IPS-18c (cell line): ENCODE data around the gene NOXA1.

Source experiments
- H3K4me3 ChIP-seq: 2 replicates; pipeline ENCODE4 v1.7.0; 2013; ENCODE audit warnings: low read depth, mild to moderate bottlenecking, low read length, moderate library complexity; ENCODE audit not compliant: insufficient read depth
- H3K9me3 ChIP-seq: one replicate; pipeline ENCODE4 v1.6.1; 2013; ENCODE audit warnings: mild to moderate bottlenecking, low read length, moderate library complexity; ENCODE audit not compliant: control insufficient read depth, insufficient read depth

The NOXA1 gene

DNA sequence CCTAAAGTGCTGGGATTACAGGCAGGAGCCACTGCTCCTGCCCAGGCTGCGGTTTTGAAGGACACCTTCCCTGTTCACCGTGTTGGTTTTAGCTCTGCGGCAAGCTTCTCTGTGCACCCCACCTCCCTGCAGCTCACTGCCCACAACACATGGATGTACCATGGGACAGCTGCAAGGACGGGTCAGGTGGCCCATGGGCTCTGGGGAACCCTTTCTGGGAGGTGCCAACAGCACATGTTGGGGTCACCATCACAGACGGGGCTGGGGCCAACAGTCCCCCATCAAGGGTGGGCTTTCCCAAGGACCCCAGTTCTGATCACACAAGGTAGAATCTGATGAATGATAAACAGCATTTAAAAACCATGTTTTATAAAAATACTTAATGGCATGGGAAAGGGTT is 7.7 kb upstream of the NOXA1 start:
- Histone ChIP-seq H3K4me3 (no peak overlapping the region), H3K9me3 (no peaks in the 10 kb centered on the region)

DNA sequence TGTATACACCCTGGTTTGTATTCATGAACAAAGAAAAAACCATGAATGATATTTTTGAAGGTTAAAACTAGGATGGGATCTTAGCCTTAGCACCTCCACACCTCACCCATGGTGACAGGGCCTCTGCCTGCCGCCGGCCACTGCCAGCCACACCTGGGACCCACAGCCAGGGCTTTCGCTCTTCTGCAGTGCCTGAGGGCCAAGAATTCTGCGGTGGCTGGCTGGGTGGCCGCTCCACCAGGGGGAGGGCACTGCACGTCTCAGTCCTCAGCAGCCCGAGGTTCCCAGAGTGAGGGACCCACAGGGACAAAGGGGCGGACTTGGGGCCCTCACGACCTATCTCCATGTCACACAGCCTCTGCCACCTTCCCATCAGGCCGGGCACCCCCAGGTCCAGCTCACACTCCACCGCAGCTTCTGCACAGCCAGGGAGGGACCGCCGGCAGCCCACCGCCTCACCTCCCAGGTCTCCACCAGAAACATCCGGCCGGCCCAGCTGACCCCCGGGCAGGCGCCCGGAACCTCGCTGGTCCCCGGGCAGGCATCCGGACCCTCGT is 7.1 kb upstream of the NOXA1 start:
- H3K4me3 ChIP-seq = no peak overlapping the region
- H3K9me3 ChIP-seq = no peaks in the 10 kb centered on the region

- no peaks in the 10 kb centered on the region for H3K9me3 ChIP-seq
- H3K4me3 ChIP-seq = no peak overlapping the region
Measured at GRCh38 chr9:137416563-137417151, 6.5 kb upstream of the NOXA1 start.

DNA sequence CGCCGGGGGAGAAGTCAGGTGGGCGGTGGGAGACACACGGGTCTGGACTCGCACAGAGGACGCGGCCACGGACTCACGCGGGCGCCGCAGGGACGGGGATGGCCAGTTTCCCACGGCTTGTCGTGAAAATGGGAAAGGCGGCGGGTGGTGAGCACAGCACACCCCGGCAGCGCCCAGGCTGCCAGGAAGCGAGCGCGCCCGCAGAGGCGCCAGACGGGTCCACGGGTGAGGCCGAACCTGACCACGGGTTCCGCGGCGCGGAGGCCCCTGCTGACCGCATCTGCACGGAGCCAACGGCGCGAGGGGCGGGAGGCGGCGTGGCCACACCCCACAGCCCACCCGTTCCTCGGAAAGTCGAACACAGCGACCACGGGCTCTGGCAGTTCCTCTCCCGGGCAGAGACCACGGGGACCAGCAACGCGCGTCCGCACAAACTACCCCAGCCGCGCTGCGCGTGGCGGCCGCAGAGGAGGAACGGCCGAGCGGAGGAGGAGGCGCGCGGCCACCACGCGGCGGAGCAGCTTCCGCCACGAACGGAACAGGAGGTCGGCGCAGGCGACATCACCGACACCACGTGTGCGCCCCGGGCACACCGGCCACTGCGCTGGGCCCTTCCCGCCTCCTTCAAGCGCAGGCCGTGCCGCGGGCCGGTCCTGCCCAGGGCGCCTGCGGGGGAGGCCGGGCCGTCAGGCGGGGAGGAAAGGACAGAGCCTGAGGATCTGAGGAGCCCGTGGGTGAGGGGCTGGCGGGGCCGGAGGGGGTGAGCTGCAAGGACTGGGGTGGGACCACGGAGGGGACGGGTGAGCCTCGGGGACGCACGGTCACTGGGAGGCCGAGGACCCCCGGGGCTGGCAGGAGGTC is 5.8 kb upstream of the NOXA1 start:
- Histone ChIP-seq H3K4me3 (no peak overlapping the region), H3K9me3 (no peaks in the 10 kb centered on the region)

- Histone ChIP-seq H3K4me3 (peak overlapping the region; percentile 76), H3K9me3 (no peaks in the 10 kb centered on the region)
Measured at GRCh38 chr9:137421838-137422603, 1.2 kb upstream of the NOXA1 start.

DNA sequence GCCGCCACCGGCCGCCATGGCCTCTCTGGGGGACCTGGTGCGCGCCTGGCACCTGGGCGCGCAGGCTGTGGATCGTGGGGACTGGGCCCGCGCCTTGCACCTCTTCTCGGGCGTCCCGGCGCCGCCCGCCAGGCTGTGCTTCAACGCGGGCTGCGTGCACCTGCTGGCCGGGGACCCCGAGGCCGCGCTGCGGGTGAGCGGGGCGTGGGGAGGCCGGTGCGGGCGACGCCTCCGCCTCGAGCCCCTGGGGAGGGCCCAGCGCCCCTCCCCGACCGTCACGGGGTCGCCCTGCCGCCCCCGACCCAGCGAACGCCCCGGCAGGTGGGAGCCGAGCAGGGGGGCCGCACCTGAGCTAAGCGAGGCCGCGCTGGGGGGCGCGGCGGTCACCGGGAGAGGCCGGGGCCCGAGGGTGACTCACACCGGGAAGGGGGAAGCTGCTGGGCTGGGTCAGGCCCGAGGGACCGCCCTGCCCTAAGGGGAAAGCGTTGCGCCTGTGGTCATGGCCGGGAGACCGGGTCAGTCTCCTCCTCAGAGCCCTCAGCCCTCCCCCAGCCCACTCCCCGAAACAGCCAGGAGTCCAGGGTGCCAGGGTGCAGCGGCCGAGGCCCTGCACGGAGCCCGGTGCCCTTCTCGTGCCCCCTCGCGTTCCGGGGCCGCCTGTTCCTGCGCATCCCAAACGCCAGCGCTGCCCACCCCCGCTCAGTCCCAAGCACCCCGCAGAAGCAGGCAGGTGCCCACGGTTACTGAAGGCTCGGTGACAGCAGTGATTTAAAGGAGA is 510 bp downstream of the NOXA1 start:
- H3K9me3 ChIP-seq = no peaks in the 10 kb centered on the region
- peak overlapping the region; percentile 52 for H3K4me3 ChIP-seq

GRCh38 chr9:137426018-137426681 is 3.0 kb downstream of the NOXA1 start:
- Histone ChIP-seq H3K4me3 (no peak overlapping the region), H3K9me3 (no peaks in the 10 kb centered on the region)

- H3K4me3 ChIP-seq = no peak overlapping the region
- H3K9me3 ChIP-seq = no peaks in the 10 kb centered on the region
Measured at GRCh38 chr9:137427454-137428310, 4.5 kb downstream of the NOXA1 start.

DNA sequence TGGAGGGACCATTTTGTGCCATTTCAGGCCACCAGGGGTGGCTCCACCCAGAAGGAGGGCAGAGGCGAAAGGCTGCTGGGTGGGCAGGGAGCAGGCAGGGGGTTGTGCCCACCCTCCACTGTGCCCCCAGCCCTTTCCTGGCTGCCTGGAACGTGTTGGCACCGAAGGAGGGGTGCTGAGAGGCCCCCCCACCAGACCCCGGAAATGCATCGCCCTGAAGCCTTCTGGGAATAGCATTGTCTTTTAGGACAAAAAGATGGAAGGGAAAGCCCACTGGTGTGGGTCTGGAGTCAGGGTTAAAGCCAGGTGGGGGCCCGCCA is 5.1 kb downstream of the NOXA1 start:
- Histone ChIP-seq H3K9me3 (no peaks in the 10 kb centered on the region), H3K4me3 (no peak overlapping the region)

- Histone ChIP-seq H3K9me3 (no peaks in the 10 kb centered on the region), H3K4me3 (no peak overlapping the region)
Measured at GRCh38 chr9:137428841-137429545, 5.8 kb downstream of the NOXA1 start.

DNA sequence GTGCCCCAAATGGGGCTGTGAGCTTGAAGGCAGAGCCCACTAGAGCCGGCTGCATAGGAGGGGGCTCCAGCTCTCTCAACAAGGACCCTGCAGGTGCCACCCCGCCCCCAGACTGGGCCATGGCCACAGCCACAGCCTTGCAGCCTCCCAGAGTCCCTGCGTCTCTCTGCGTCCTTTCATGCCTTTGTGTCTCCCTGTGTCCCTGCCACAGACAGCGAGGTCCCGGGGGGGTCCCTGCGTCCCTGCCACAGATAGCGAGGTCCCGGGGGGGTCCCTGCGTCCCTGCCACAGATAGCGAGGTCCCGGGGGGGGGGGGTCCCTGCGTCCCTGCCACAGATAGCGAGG is 6.3 kb downstream of the NOXA1 start:
- Histone ChIP-seq H3K4me3 (no peak overlapping the region), H3K9me3 (no peaks in the 10 kb centered on the region)

- H3K9me3 ChIP-seq = no peaks in the 10 kb centered on the region
- no peak overlapping the region for H3K4me3 ChIP-seq
Measured at GRCh38 chr9:137429974-137430722, 7.0 kb downstream of the NOXA1 start.

DNA sequence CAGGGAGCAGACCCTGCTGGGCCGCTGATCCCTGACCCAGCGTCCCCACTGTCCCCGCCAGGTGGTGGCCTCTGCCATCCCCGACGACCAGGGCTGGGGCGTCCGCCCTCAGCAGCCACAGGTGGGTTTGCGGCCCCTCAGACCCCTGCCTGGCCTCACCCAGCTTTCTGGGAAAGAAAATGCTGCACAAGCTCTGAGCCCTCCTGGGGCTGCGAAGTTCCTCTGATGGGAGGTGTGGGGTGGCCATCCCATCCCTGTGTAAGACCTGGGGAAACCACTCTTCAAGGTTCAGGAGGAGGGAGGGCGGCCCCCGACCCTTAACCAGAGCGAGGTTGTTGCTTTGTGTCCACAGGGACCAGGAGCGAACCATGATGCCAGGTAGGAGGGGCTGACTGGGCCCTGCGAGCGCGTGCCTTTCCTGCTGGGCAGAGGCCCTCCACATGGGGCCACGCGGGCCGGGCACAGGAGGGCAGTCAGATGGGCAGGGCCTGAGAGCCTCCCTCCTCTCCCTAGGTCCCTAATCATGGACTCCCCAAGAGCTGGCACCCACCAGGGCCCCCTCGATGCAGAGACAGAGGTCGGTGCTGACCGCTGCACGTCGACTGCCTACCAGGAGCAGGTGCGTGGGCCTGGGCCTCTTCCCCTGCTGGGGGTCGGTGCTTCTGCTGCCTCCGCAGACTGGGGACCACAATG is 7.7 kb downstream of the NOXA1 start:
- Histone ChIP-seq H3K4me3 (no peak overlapping the region), H3K9me3 (no peaks in the 10 kb centered on the region)

DNA sequence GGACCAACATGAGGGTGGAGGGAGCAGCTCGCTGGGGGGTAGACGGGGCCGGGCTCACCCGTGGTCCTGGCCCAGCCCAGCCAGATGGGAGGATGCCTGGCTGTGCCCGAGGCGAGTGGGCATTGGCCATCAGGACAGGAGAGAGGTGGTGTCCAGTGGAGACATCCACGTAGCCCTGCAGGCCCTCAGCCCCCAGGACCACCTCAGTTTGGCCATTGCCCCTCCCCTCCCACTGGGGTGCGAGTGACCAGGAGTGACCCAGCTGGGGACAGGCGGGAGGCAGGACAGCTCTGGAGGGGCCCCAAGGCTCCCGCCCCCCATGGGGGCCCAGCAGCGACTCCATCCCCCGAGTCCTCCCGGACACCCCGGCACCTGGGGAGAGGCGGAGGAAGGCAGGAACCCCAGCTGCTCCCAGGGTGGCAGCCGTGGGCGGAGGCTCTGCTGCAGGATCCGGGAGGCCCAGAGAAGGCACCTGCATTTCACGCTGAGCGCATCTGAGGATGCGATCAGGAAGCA is 8.3 kb downstream of the NOXA1 start:
- Histone ChIP-seq H3K9me3 (no peaks in the 10 kb centered on the region), H3K4me3 (no peak overlapping the region)
